Dendritic cell treated with granulocyte-macrophage colony-stimulating factor and Interleukin-4, amounts not matched to agents 40 ng/mL and 50 ng/mL, for 4 days (primary cell): ENCODE measurements around the gene TRIM75.
"Not testable (repeated sequence)": the region's sequence is repeated elsewhere in the genome, so short reads cannot be mapped to it uniquely, and the experiment has no call there.

Source experiments
- H3K27ac Mint-ChIP-seq: one replicate; pipeline ENCODE4 v1.8.0; 2022; ENCODE audit warnings: mild to moderate bottlenecking, mixed read lengths
- H3K27me3 Mint-ChIP-seq: one replicate; pipeline ENCODE4 v1.8.0; 2022; ENCODE audit warnings: mild to moderate bottlenecking, mixed read lengths
- H3K36me3 Mint-ChIP-seq: one replicate; pipeline ENCODE4 v1.8.0; 2022; ENCODE audit warnings: low read depth, mixed read lengths
- H3K4me1 Mint-ChIP-seq: one replicate; pipeline ENCODE4 v1.8.0; 2022; ENCODE audit warnings: low read depth, mixed read lengths
- H3K4me3 Mint-ChIP-seq: one replicate; pipeline ENCODE4 v1.8.0; 2022; ENCODE audit warnings: mild to moderate bottlenecking, moderate library complexity, mixed read lengths
- H3K9me3 Mint-ChIP-seq: one replicate; pipeline ENCODE4 v1.8.0; 2022; ENCODE audit warnings: mixed read lengths
- intact Hi-C: fragments of 100-400 bp; cut with micrococcal nuclease; formaldehyde crosslinking; loops from one replicate; pipeline ENCODE4 v1.15.0; 2022

The TRIM75 gene

GRCh38 chr4:165048170-165048569 is 5.5 kb upstream of the TRIM75 start:
- H3K36me3 Mint-ChIP-seq, result no peaks in the 10 kb centered on the region
- peaks cover 4% of the 10 kb centered on the region for H3K27me3 Mint-ChIP-seq
- no peak overlapping the region for H3K27ac Mint-ChIP-seq
- intact Hi-C loops, result no loop called here
- H3K9me3 Mint-ChIP-seq, result no peaks in the 10 kb centered on the region
- no peaks in the 10 kb centered on the region for H3K4me1 Mint-ChIP-seq
- no peak overlapping the region for H3K4me3 Mint-ChIP-seq

DNA sequence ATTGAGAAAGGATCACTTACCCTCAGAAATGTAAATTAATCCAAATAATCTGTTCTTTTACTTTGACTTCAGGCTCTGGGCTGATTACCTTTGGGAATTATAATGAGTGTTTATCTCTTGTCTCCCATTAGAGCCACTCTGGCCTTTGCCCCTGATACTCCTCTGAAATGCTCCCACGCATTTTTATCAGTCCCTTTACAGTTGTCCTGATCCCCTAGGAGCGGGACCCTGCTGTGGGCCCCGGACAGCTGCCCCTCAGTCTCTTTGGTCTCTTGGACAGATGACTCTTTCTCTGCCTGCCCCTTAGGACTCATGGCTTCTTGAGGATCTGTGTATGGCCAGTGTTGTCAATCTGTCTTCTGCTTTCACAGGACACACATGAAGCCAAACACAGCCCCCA is 1.0 kb upstream of the TRIM75 start:
- peaks cover 2% of the 10 kb centered on the region for H3K27me3 Mint-ChIP-seq
- H3K4me1 Mint-ChIP-seq, result no peaks in the 10 kb centered on the region
- intact Hi-C loops, result no loop called here
- no peaks in the 10 kb centered on the region for H3K9me3 Mint-ChIP-seq
- no peak overlapping the region for H3K27ac Mint-ChIP-seq
- no peaks in the 10 kb centered on the region for H3K36me3 Mint-ChIP-seq
- no peak overlapping the region for H3K4me3 Mint-ChIP-seq

- Mint-ChIP-seq H3K27me3 (peaks cover 2% of the 10 kb centered on the region), H3K4me3 (no peak overlapping the region), H3K9me3 (no peaks in the 10 kb centered on the region), H3K36me3 (no peaks in the 10 kb centered on the region), H3K4me1 (no peaks in the 10 kb centered on the region), H3K27ac (no peak overlapping the region)
- intact Hi-C loops, result no loop called here
Measured at GRCh38 chr4:165055601-165056000, 1.9 kb downstream of the TRIM75 start.

DNA sequence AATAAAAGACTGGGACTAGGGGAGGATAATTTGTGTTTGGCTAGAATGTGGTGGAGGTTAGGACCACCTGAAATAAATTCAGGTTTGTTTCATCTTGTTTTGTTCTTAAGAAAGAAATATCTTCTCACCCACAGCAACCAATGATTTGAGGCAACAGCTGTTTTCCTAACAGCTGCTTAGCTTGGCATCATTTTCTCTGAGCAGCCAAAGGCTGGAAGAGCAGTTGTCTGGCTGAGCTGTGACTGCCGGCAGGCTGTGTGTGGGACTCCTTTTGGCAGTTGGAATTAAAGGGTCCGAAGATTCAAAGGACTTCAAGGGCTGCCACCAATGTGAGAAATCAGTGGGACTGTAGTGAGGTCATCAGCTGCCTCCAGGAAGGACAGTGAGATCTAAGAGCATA is 5.0 kb downstream of the TRIM75 start:
- H3K9me3 Mint-ChIP-seq, result no peaks in the 10 kb centered on the region
- intact Hi-C loops, result no loop called here
- H3K27me3 Mint-ChIP-seq, result no peaks in the 10 kb centered on the region
- H3K4me1 Mint-ChIP-seq, result no peaks in the 10 kb centered on the region
- H3K27ac Mint-ChIP-seq, result no peak overlapping the region
- no peaks in the 10 kb centered on the region for H3K36me3 Mint-ChIP-seq
- H3K4me3 Mint-ChIP-seq, result no peak overlapping the region

DNA sequence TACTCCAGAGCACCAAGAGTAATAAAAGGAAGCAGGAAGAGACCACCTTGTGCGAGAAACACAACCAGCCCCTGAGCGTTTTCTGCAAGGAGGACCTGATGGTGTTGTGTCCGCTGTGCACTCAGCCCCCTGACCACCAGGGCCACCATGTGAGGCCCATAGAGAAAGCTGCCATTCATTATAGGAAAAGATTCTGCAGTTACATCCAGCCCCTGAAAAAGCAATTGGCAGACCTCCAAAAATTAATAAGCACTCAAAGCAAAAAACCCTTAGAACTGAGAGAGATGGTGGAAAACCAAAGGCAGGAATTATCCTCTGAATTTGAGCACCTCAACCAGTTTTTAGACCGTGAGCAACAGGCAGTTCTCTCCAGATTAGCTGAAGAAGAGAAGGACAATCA is 5.7 kb downstream of the TRIM75 start:
- no peaks in the 10 kb centered on the region for H3K9me3 Mint-ChIP-seq

DNA sequence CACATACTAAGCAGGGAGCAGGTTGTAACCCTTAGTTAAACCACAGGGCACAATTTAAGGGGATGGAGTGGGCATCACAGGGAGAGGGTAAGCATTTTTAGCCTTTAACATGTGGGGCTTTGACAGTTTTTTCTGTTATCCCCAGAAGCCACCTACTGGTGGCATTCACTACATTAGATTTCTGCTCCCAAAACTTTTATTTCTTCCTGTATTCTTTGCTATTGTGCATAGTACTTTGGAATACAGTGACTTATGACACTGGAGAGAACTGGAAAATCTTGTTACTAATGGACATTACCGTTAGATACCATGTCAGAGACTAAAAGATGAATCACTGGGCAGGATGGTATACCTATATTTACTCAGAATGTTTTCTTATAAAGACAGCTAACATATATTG is 7.3 kb downstream of the TRIM75 start:
- no peak overlapping the region for H3K27ac Mint-ChIP-seq
- H3K4me3 Mint-ChIP-seq, result no peak overlapping the region
- H3K27me3 Mint-ChIP-seq, result no peaks in the 10 kb centered on the region

More for the DNA sequence above, 5.7 kb downstream of the TRIM75 start:
- Mint-ChIP-seq H3K27ac (no peak overlapping the region), H3K27me3 (no peaks in the 10 kb centered on the region), H3K4me3 (no peak overlapping the region), H3K36me3 (no peaks in the 10 kb centered on the region), H3K4me1 (no peaks in the 10 kb centered on the region)
- intact Hi-C loops, result no loop called here

DNA sequence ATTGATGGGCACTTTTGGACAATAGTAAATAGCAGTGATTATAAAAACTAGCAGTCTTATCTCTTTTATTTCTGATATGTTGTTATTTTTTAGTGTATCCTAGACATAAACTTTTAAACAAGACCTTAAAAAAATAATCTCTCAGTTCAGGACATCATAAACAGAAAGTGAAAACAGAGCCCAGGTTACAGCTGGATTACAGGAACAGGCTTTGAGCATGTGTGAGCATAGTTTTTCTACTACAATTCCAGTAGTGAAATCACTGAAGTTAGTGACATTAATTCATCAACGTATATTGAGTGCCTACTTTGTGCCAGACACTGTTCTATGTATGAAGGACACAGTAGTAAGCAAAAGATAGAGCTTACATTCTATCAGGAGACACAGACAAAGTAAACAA is 16.9 kb downstream of the TRIM75 start:
- Mint-ChIP-seq H3K4me3 (no peak overlapping the region), H3K9me3 (no peaks in the 10 kb centered on the region), H3K27ac (no peak overlapping the region), H3K36me3 (peaks cover 16% of the 10 kb centered on the region), H3K27me3 (no peaks in the 10 kb centered on the region), H3K4me1 (no peaks in the 10 kb centered on the region)
- intact Hi-C loops, result no loop called here

More for the DNA sequence above, 7.3 kb downstream of the TRIM75 start:
- intact Hi-C loops, result no loop called here
- no peaks in the 10 kb centered on the region for H3K9me3 Mint-ChIP-seq
- H3K36me3 Mint-ChIP-seq, result no peaks in the 10 kb centered on the region
- no peaks in the 10 kb centered on the region for H3K4me1 Mint-ChIP-seq

GRCh38 chr4:165073346-165073745 is 19.7 kb downstream of the TRIM75 start:
- H3K4me1 Mint-ChIP-seq, intact Hi-C loops, H3K4me3 Mint-ChIP-seq, H3K9me3 Mint-ChIP-seq, H3K27ac Mint-ChIP-seq, H3K27me3 Mint-ChIP-seq: not testable (repeated sequence)
- peaks cover 44% of the 10 kb centered on the region for H3K36me3 Mint-ChIP-seq

GRCh38 chr4:165077034-165077578 is 23.4 kb downstream of the TRIM75 start:
- H3K4me3 Mint-ChIP-seq, result no peak overlapping the region
- peaks cover 5% of the 10 kb centered on the region for H3K4me1 Mint-ChIP-seq
- no peaks in the 10 kb centered on the region for H3K27me3 Mint-ChIP-seq
- H3K36me3 Mint-ChIP-seq, result peaks cover 63% of the 10 kb centered on the region
- H3K9me3 Mint-ChIP-seq, result no peaks in the 10 kb centered on the region
- intact Hi-C loops, result no loop called here
- no peak overlapping the region for H3K27ac Mint-ChIP-seq

DNA sequence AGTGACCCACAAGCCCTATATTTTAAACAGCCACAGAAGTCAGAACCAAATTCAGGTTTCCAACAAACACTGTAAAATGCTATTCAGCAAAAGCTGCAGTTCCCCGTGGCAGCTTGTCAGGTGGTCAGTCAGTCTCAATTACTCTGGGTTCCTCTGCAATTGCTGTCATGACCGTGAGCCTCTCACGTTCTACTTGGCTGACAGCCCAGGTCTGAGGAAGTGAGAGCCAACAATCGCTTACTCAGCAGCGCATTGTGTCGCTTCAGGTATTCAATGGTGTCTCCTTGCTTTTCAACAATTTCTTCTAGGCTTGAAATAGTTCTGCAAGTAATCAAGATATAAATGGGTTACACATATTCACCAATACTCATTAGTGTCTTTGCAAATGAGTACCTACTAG is 25.8 kb downstream of the TRIM75 start:
- Mint-ChIP-seq H3K9me3 (no peaks in the 10 kb centered on the region), H3K36me3 (peaks cover 75% of the 10 kb centered on the region), H3K4me3 (no peak overlapping the region), H3K27me3 (no peaks in the 10 kb centered on the region), H3K27ac (no peak overlapping the region), H3K4me1 (peaks cover 5% of the 10 kb centered on the region)
- intact Hi-C loops, result no loop called here

- H3K27ac Mint-ChIP-seq, H3K9me3 Mint-ChIP-seq, intact Hi-C loops, H3K4me3 Mint-ChIP-seq, H3K4me1 Mint-ChIP-seq, H3K27me3 Mint-ChIP-seq: not testable (repeated sequence)
- H3K36me3 Mint-ChIP-seq, result peaks cover 81% of the 10 kb centered on the region
Measured at GRCh38 chr4:165084787-165085186, 31.1 kb downstream of the TRIM75 start.

GRCh38 chr4:165085946-165086345 is 32.3 kb downstream of the TRIM75 start:
- Mint-ChIP-seq H3K27ac (no peak overlapping the region), H3K36me3 (peaks cover 92% of the 10 kb centered on the region), H3K9me3 (no peaks in the 10 kb centered on the region), H3K4me1 (no peaks in the 10 kb centered on the region), H3K27me3 (no peaks in the 10 kb centered on the region), H3K4me3 (no peak overlapping the region)
- intact Hi-C loops, result no loop called here

DNA sequence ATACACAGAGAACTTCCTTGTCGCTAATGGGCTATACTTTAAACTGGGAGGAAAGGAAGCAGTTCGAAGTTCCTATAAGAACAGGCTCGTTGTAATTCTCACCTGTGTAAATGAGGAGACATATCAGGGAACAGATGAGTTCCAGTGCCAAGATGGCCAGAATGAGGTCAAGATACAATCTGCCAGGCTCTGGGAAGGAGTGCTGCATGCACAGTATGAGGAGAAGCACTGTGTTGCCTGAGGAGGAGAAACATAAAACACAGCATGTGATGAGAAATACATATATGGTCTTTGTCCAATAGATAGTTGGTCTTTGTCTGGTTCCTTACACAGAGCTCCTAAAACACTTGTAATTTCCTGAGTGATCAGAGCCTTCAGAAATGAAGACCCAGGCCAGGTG is 34.7 kb downstream of the TRIM75 start:
- no peaks in the 10 kb centered on the region for H3K4me1 Mint-ChIP-seq
- H3K27ac Mint-ChIP-seq, result no peak overlapping the region
- no peak overlapping the region for H3K4me3 Mint-ChIP-seq
- H3K9me3 Mint-ChIP-seq, result no peaks in the 10 kb centered on the region
- peaks cover 98% of the 10 kb centered on the region for H3K36me3 Mint-ChIP-seq
- no peaks in the 10 kb centered on the region for H3K27me3 Mint-ChIP-seq
- intact Hi-C loops, result no loop called here

DNA sequence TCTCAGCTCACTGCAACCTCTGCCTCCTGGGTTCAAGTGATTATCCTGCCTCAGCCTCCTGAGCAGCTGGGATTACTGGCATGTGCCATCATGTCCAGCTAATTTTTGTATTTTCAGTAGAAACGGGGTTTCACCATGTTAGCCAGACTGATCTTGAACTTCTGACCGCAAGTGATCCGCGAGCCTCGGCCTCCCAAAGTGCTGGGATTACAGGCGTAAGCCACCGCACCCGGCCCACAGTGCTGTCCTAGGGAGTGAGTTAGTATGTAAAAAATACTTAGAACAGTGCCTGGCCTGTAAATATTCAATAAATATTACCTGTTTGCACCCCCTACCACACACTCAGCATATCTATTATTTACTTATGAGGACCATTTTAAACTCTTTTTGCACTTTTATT is 38.5 kb downstream of the TRIM75 start:
- intact Hi-C loops, H3K9me3 Mint-ChIP-seq, H3K27me3 Mint-ChIP-seq, H3K4me3 Mint-ChIP-seq, H3K27ac Mint-ChIP-seq, H3K4me1 Mint-ChIP-seq: not testable (repeated sequence)
- H3K36me3 Mint-ChIP-seq, result peaks cover 95% of the 10 kb centered on the region

DNA sequence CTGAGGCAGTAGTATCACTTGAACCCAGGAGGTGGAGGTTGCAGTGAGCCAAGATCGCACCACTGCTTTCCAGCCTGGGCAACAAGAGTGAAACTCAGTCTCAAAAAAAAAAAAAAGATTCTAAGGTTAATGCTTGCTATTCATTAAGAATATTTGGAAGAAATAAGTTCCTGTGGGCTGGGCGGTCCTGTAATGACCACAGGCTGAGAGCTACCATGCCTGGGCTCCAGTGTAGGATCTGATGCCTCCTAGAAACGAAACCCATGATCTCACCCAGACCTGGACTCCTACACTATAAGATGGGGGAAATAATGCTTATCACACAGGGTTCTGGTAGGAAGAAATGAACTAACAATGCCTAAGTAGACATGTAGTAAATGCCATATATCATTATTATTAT is 41.2 kb downstream of the TRIM75 start:
- H3K36me3 Mint-ChIP-seq, result peaks cover 91% of the 10 kb centered on the region
- H3K27me3 Mint-ChIP-seq, result no peaks in the 10 kb centered on the region
- no peak overlapping the region for H3K27ac Mint-ChIP-seq
- no peak overlapping the region for H3K4me3 Mint-ChIP-seq
- H3K4me1 Mint-ChIP-seq, result no peaks in the 10 kb centered on the region
- intact Hi-C loops, result no loop called here
- H3K9me3 Mint-ChIP-seq, result no peaks in the 10 kb centered on the region
